ENCODE data around the gene MYO9B. TPM values are rescaled to one million over a fixed set of nuclear protein-coding genes. Genes with fewer than 3 reads are reported as not detected.

Gene MYO9B
- total and polyA plus RNA-seq, 2 donors (not counting 1 experiment from before 2014, with no cell fraction given): 32.5 to 52.5 TPM

- H3K4me1 ChIP-seq (ENCODE audit: control insufficient read depth, extremely low read depth, insufficient read depth, low read length): peaks cover 26% of the 10 kb centered on the region
- peak overlapping the region; percentile 89 for H3K4me2 ChIP-seq (ENCODE audit: extremely low read depth, insufficient read depth, low read length)
- DNase-seq (ENCODE audit: low read depth in 2 of 2): peak; percentile 99
- H3K27ac ChIP-seq (ENCODE audit: insufficient read depth, low read length): peak overlapping the region; percentile 99
- H4K20me1 ChIP-seq (ENCODE audit: control insufficient read depth, extremely low read depth, insufficient read depth, low read length): no peaks in the 10 kb centered on the region
- TF ChIP-seq CTCF (conservative IDR thresholded peaks at IDR 0.05 in 1 of 2, IDR thresholded peaks at IDR 0.05 in 1 of 2; ENCODE audit: low read depth in 1 of 2, low read length in 2 of 2) (peak; percentile 68 to 81), EZH2 (IDR thresholded peaks at IDR 0.05; ENCODE audit: low read length, missing control alignments) (no peak)
- H3K9me3 ChIP-seq (ENCODE audit: control insufficient read depth, insufficient read depth, low read depth, low read length): no peaks in the 10 kb centered on the region
- H3K4me3 ChIP-seq (replicated peaks in 1 of 4; ENCODE audit: control extremely low read depth in 1 of 4, insufficient read depth in 1 of 4, low read depth in 3 of 4, low read length in 4 of 4): peak overlapping the region; percentile 57 to 83 (median 66)
- no peaks in the 10 kb centered on the region for H3K36me3 ChIP-seq (ENCODE audit: control insufficient read depth, insufficient read depth, low read length)
- peak overlapping the region; percentile 96 for H3K9ac ChIP-seq (ENCODE audit: insufficient read depth, low read length)
- H3K79me2 ChIP-seq (ENCODE audit: control insufficient read depth, insufficient read depth, low read length): peaks cover 89% of the 10 kb centered on the region
- no peaks in the 10 kb centered on the region for H3K27me3 ChIP-seq (ENCODE audit: control insufficient read depth, insufficient read depth, low read length)
- no peak overlapping the region for H2AFZ ChIP-seq (ENCODE audit: low read length)
Observed at GRCh38 chr19:17079710-17080439, 4.3 kb downstream of the MYO9B start.

GRCh38 chr19:17080440-17080801, 4.8 kb downstream of the MYO9B start:
- peaks cover 91% of the 10 kb centered on the region for H3K79me2 ChIP-seq (ENCODE audit: control insufficient read depth, insufficient read depth, low read length)
- H3K9ac ChIP-seq (ENCODE audit: insufficient read depth, low read length): peak overlapping the region; percentile 36
- H3K27me3 ChIP-seq (ENCODE audit: control insufficient read depth, insufficient read depth, low read length): no peaks in the 10 kb centered on the region
- no peak overlapping the region for H2AFZ ChIP-seq (ENCODE audit: low read length)
- H3K4me1 ChIP-seq (ENCODE audit: control insufficient read depth, extremely low read depth, insufficient read depth, low read length): peaks cover 26% of the 10 kb centered on the region
- H3K36me3 ChIP-seq (ENCODE audit: control insufficient read depth, insufficient read depth, low read length): no peaks in the 10 kb centered on the region
- H4K20me1 ChIP-seq (ENCODE audit: control insufficient read depth, extremely low read depth, insufficient read depth, low read length): no peaks in the 10 kb centered on the region
- peak overlapping the region; percentile 67 for H3K4me2 ChIP-seq (ENCODE audit: extremely low read depth, insufficient read depth, low read length)
- H3K27ac ChIP-seq (ENCODE audit: insufficient read depth, low read length): peak overlapping the region; percentile 99
- TF ChIP-seq CTCF (conservative IDR thresholded peaks at IDR 0.05 in 1 of 2, IDR thresholded peaks at IDR 0.05 in 1 of 2; ENCODE audit: low read depth in 1 of 2, low read length in 2 of 2): no peak
- DNase-seq (ENCODE audit: low read depth in 2 of 2): no peak
- peak overlapping the region in 2 of 4 experiments; percentile 65 to 67 for H3K4me3 ChIP-seq (replicated peaks in 1 of 4; ENCODE audit: control extremely low read depth in 1 of 4, insufficient read depth in 1 of 4, low read depth in 3 of 4, low read length in 4 of 4)
- no peaks in the 10 kb centered on the region for H3K9me3 ChIP-seq (ENCODE audit: control insufficient read depth, insufficient read depth, low read depth, low read length)

- H4K20me1 ChIP-seq (ENCODE audit: control insufficient read depth, extremely low read depth, insufficient read depth, low read length): no peaks in the 10 kb centered on the region
Observed at GRCh38 chr19:17081672-17082630, 6.4 kb downstream of the MYO9B start.

More at GRCh38 chr19:17081672-17082630, 6.4 kb downstream of the MYO9B start:
- TF ChIP-seq EZH2 (IDR thresholded peaks at IDR 0.05; ENCODE audit: low read length, missing control alignments) (no peak), CTCF (conservative IDR thresholded peaks at IDR 0.05 in 1 of 2, IDR thresholded peaks at IDR 0.05 in 1 of 2; ENCODE audit: low read depth in 1 of 2, low read length in 2 of 2) (no peak)
- Histone ChIP-seq H3K4me1 (ENCODE audit: control insufficient read depth, extremely low read depth, insufficient read depth, low read length) (peaks cover 26% of the 10 kb centered on the region), H3K9ac (ENCODE audit: insufficient read depth, low read length) (no peak overlapping the region), H3K79me2 (ENCODE audit: control insufficient read depth, insufficient read depth, low read length) (peaks cover 93% of the 10 kb centered on the region), H3K4me2 (ENCODE audit: extremely low read depth, insufficient read depth, low read length) (no peak overlapping the region), H3K27me3 (ENCODE audit: control insufficient read depth, insufficient read depth, low read length) (no peaks in the 10 kb centered on the region), H3K36me3 (ENCODE audit: control insufficient read depth, insufficient read depth, low read length) (no peaks in the 10 kb centered on the region), H3K4me3 (replicated peaks in 1 of 4; ENCODE audit: control extremely low read depth in 1 of 4, insufficient read depth in 1 of 4, low read depth in 3 of 4, low read length in 4 of 4) (no peak overlapping the region), H2AFZ (ENCODE audit: low read length) (no peak overlapping the region), H3K9me3 (ENCODE audit: control insufficient read depth, insufficient read depth, low read depth, low read length) (no peaks in the 10 kb centered on the region), H3K27ac (ENCODE audit: insufficient read depth, low read length) (peak overlapping the region; percentile 53)
- DNase-seq (ENCODE audit: low read depth in 2 of 2): no peak
